ENCODE results near the gene ZBTB44. TPM values are rescaled to one million over a fixed set of nuclear protein-coding genes. Genes with fewer than 3 reads are reported as not detected.
"Not testable (repeated sequence)": the region's sequence is repeated elsewhere in the genome, so short reads cannot be mapped to it uniquely, and the experiment has no call there.

The ZBTB44 gene, protein sequence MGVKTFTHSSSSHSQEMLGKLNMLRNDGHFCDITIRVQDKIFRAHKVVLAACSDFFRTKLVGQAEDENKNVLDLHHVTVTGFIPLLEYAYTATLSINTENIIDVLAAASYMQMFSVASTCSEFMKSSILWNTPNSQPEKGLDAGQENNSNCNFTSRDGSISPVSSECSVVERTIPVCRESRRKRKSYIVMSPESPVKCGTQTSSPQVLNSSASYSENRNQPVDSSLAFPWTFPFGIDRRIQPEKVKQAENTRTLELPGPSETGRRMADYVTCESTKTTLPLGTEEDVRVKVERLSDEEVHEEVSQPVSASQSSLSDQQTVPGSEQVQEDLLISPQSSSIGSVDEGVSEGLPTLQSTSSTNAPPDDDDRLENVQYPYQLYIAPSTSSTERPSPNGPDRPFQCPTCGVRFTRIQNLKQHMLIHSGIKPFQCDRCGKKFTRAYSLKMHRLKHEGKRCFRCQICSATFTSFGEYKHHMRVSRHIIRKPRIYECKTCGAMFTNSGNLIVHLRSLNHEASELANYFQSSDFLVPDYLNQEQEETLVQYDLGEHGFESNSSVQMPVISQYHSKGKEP
- total RNA-seq: 29.3 and 94.3 TPM in 2 replicates

DNA sequence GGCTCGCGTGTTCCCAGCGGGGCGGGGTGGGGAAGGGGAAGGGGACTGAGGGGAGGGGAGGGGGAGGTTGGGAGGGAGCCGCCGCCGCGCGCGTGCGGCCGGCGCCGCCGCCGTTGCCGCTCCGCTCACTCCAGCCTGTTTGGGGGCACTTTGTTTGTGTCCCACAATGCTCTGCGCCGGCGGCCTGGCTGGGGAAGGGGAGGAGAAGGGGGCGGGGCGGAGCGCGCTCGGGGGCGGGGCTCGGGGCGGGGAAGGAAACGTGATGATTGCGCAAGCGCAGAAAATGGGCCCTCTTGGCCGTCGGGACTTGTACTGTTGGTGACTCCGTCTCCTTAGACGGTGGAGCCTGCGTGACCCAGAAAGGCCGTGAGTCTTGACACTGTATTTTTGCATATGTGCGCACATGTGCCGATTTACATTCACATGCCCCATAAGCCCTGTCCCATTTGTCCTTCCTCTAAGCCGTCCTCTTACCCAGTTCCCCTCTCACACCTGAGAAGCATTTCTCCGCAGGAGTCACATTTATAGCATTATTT, at the start of gene ZBTB44:
TSS of gene ZBTB44 (minus strand) at position 168 of the 536 bp plus-strand sequence. CDS start 53,044 bp downstream, outside the sequence.
- DNase-seq (ENCODE audit: low read depth): peak; percentile 64

GRCh38 chr11:130359419-130359818, 44.7 kb upstream of the ZBTB44 start:
- DNase-seq (ENCODE audit: low read depth): no peak

GRCh38 chr11:130358398-130358797, 43.7 kb upstream of the ZBTB44 start:
- no peak for DNase-seq (ENCODE audit: low read depth)

DNA sequence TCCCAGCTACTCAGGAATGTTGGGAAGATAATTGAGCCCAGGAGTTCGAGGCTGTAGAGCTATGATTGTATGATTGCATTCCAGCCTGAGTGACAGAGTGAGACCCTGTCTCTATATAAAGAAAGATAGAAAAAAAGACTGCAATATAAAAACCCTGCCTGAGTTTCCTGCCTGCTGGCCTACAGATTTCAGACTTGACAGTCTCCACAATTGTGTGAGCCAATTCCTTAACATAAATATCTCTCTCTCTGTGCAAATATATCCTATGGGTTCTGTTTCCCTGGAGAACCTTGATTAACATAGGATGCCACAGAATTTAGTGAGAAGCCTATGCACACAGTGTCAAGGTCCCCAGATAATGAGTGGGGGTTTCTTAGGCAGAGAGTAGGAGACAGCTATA, 32.5 kb upstream of the ZBTB44 start:
- no peak for DNase-seq (ENCODE audit: low read depth)

- peak; percentile 55 for DNase-seq (ENCODE audit: low read depth)
Observed at GRCh38 chr11:130344841-130345240, 30.1 kb upstream of the ZBTB44 start.

- no peak for DNase-seq (ENCODE audit: low read depth)
Observed at GRCh38 chr11:130340671-130341319, 26.1 kb upstream of the ZBTB44 start.

DNA sequence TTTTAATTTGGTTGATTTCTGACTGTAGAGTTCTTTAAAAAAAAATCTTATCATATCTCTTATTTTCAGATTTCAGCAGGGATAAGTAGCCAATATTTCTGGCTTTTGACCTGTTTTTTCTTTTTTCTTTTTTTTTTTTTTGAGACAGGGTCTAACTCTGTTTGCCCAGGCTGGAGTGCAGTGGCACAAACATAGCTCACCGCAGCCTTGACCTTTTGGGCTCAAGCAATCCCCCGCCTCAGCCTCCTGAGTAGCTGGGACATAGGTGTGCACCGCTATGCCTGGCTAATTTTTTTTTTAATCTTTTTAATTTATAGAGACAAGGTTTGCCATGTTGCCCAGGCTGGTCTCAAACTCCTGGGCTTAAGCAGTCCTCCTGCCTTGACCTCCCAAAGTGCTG, 23.9 kb upstream of the ZBTB44 start:
- DNase-seq (ENCODE audit: low read depth): no peak

- no peak for DNase-seq (ENCODE audit: low read depth)
Observed at GRCh38 chr11:130337281-130338089, 22.8 kb upstream of the ZBTB44 start.

DNA sequence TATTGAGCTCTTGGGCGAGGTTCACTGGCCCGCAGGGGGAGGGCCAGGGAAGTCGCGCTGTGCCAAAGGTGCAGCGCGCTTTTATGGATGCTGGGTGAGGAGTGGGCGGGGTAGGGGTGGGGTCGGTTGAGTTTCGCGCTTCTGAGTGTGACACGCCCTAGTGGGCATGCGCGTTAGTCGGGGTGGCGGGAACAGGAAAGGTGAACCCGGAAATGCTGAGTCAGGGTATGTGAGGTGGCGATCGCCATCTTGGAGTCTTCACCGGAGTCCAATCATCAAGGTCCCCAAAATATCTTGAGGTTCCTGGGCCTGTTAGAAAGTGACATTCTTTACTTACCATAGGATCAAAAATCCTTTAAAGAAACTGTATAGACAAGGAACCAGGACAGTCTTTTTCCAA, 16.7 kb upstream of the ZBTB44 start:
- DNase-seq (ENCODE audit: low read depth): not testable (repeated sequence)

- DNase-seq (ENCODE audit: low read depth): no peak
Observed at GRCh38 chr11:130330101-130330684, 15.5 kb upstream of the ZBTB44 start.

GRCh38 chr11:130328420-130328819, 13.7 kb upstream of the ZBTB44 start:
- no peak for DNase-seq (ENCODE audit: low read depth)

GRCh38 chr11:130327716-130328115, 13.0 kb upstream of the ZBTB44 start:
- no peak for DNase-seq (ENCODE audit: low read depth)

GRCh38 chr11:130325691-130326090, 11.0 kb upstream of the ZBTB44 start:
- no peak for DNase-seq (ENCODE audit: low read depth)

GRCh38 chr11:130323452-130324450, 9.0 kb upstream of the ZBTB44 start:
- no peak for DNase-seq (ENCODE audit: low read depth)

GRCh38 chr11:130322126-130322525, 7.4 kb upstream of the ZBTB44 start:
- no peak for DNase-seq (ENCODE audit: low read depth)

DNA sequence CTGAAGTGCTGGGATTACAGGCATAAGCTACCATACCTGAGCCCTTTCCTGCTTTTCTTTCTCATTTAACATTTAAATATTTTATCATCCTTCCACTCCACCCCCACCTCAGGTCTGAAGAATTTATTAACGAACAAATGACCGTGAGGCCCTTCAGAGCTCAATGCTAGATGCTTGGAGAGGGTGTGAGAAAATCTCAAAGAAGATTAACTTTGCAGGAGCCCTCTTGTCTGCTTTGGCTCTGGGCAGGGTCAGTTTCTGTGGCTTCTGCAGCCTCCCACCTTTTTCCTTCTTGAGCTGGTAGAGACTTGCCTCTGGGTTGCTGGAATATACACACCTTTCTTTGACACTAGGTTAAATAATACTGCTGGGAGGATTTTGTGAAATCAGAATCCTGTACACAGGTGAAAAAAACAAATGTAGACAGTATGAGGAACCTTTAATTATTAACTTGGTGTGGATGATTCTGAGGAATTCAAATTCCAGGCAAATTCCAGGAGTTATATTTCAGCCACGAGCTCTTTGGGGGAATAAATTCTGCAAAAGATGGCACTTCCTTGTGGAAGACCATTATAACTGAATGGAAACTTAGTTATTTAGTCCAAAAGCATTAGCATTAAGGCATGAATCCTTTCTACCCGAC, 3.4 kb upstream of the ZBTB44 start:
- DNase-seq (ENCODE audit: low read depth): peak; percentile 91

DNA sequence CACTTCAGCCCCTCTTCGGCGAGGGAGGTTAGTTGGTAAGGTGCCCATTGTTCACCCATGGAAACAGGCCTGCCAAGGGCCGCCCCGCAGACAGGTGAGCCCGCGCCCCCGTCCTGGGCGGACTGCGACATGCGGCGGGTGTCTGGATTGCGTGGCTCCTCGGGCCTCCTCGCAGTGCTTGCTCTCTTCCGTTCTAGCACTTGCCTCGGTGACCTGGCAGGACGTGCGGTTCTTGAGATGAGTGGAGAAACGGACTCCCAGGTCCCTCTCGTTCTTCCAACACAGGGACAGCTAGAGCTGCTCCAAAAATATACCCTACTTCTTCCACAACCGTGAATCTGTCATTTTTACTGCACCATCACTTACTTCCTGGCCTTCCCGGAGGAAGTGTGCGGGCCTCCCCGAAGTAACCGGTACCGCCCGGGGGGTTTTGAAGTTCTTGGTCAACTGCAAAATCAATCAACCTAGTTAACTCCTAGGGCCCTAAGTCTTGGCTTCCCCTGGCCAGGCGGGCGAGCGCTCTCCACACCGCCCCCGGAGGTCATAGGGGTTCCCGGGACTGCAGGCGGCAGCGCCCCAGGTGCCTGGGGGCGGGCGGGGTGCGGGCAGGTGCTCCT, 745 bp upstream of the ZBTB44 start:
- DNase-seq (ENCODE audit: low read depth): no peak

GRCh38 chr11:130314184-130314749, 450 bp downstream of the ZBTB44 start:
- no peak for DNase-seq (ENCODE audit: low read depth)
